HG03442 (cell line): ENCODE results near the gene DMC1.

Experiments used
- ATAC-seq: cut with Tn5 transposase; IDR thresholded peaks from one replicate; pipeline ENCODE4 v1.9.1; 2021; ENCODE audit warnings: mild to moderate bottlenecking, moderate library complexity; ENCODE audit not compliant: unreplicated experiment

Gene DMC1

GRCh38 chr22:38503021-38503420 lies 67.0 kb downstream of the DMC1 start:
- no peak for ATAC-seq

DNA sequence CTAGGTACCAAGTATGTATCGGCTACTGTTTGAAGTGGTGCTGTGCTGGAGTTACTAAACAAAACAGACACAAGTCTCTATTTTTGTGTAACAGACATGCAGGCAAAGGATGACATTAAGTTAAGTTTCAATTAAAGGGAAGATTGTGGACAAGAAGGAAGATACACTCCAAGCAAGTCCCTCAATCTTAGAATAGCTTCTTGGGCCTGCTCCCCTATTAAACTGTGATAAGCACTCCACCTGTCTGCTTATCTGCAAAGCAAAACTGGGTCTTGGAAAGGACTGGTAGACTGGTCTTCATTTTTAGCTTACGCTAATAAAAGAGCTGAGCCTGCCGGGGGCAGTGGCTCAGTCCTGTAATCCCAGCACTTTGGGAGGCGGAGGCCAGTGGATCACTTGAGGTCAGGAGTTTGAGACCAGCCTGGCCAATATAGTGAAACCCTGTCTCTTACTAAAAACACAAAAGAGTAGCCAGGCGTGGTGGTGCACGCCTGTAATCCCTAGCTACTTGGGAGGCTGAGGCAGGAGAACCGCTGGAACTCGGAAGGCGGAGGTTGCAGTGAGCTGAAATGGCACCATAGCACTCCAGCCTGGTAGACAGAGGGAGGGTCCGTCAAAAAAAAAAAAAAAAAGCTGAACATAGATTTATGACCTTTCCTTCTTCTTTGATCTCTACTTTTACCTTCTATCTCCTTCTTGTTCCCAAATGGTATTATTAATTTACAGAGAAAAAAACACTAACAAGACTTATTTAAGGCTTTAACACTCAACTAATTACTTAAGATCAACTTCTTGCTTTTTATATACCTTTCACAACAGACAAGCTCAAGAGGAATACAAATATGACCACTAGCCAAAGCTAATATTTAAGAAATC lies 67.9 kb downstream of the DMC1 start:
- no peak for ATAC-seq

DNA sequence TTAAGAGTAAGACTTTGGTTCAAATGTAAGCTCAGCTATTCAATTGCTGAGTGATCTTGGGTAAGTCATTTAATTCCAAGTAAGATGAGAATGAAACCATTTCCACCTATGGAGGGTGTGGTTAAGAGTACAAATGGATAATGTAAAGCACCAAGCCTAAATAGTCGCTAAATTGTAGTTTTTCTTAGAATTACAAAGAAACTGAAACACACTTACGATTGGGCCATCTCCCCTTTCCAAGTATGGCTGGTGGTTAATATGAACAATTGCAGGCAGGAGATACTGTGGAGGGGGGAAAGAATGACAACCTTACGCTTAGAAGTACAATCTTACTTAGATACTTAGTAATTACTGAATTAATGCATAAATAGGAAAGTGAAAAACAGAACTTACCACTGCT lies 72.1 kb downstream of the DMC1 start:
- ATAC-seq: no peak

- ATAC-seq: no peak
Observed at GRCh38 chr22:38494939-38495338, 75.0 kb downstream of the DMC1 start.

- ATAC-seq: no peak
Observed at GRCh38 chr22:38494498-38494897, 75.5 kb downstream of the DMC1 start.

DNA sequence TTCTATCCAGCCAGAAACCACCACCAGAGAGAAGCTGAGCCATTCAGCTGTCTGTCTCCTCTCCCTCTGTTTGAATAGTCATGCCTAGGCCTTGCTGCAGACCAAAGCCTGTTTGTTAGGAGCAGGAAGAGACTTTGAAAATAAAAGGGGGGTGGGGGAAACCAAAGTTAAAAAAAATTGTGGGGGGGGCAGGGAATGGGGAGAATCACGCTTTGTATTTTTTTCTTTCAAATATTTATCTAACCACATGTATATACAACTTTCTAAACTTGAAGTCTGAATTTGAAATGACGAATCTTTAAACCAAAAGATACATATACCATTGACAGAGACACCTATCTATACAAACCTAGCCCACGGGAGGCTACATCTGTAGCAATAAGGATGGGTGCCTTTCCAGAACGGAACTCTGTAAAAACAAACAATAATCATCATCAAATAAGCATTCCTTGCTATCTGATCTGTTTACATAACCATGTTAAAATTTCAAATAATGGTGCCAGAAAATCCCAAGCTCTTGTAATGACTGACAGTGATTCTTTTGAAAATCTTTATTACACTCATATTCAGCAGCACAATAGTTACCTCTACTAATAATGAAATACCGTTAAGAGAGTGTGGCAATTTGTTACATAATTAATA lies 78.2 kb downstream of the DMC1 start:
- ATAC-seq: no peak

DNA sequence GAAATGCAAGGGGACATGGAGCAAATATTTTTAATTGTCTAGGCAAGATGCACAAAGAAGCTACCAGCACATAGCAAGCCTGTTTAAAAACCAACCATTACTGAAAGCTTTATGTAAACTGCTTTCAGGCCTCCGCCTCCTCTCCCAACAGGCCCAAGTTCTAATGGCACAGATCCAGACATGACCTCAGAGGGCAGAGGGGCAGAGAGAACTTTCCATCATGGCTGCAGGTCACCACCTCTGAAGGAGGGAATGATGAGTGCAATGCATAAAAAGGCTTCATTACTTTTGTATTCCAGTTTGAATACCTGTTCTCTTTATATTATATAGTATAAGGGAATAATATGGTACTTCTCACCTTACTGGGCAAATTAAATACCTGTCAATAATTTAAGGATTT lies 79.1 kb downstream of the DMC1 start:
- no peak for ATAC-seq

GRCh38 chr22:38490475-38490874 lies 79.5 kb downstream of the DMC1 start:
- no peak for ATAC-seq

GRCh38 chr22:38489561-38490145 lies 80.3 kb downstream of the DMC1 start:
- no peak for ATAC-seq

DNA sequence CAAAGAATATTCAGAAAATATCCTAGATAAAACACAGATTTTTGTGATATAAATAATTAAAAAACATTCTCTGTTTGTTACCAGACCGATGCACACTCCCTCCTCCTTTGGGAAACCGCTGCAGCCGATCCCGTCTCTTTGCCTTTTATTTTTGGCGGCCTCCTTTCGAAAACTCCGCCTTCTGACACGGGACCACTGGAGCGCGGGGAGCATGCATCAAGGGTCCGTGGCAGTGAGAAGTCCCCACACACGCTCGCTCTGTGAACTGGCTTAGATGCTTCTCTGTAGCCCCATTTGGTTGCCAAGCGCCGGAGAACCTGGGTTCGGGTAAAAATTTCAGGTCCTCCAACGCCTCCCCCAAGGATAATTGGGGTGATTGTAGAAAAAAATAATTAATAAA lies 80.8 kb downstream of the DMC1 start:
- no peak for ATAC-seq

GRCh38 chr22:38487946-38488345 lies 82.0 kb downstream of the DMC1 start:
- ATAC-seq: no peak

- no peak for ATAC-seq
Observed at GRCh38 chr22:38485783-38486182, 84.2 kb downstream of the DMC1 start.

DNA sequence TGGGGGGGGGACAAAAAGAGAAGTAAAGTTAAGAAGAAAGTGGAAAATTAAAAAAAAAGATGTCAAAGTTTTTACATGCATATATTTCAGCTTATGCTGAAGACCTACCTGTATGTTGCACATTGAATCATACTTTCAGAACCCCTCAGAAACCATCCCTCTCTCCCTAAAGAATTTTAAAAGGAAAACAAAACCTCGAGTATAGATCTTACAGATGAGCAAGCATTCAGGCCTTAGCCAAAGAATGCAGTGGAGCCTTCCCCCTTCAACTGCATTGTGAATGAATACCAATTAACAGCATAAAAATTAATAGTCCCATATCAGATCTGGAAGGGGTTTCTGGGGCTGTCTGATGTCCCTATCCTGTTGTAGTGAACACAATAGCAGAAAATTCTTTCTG lies 85.7 kb downstream of the DMC1 start:
- no peak for ATAC-seq

GRCh38 chr22:38482662-38483308 lies 87.2 kb downstream of the DMC1 start:
- no peak for ATAC-seq

DNA sequence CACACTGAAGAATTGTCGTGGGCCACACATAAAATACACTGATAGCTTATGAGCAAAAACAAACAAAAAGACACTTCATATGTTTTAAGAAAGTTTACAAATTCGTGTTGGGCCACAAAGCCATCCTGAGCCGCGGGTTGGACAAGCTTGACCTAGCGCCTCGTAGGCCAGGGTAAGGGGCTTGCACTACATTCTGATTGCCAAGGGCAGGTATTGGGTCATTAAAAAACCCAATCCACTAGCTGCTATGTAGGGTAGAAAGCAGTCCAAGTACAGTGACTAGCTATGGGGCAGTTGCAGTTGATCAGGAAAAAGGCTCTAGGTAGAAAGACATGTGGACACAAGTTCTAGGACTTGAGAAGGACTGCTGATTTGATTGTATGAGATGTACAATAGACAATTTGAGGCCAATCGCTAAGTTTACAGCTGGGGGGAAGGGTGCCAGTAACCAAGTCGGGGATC lies 88.1 kb downstream of the DMC1 start:
- ATAC-seq: no peak

- no peak for ATAC-seq
Observed at GRCh38 chr22:38481162-38481870, 88.7 kb downstream of the DMC1 start.

DNA sequence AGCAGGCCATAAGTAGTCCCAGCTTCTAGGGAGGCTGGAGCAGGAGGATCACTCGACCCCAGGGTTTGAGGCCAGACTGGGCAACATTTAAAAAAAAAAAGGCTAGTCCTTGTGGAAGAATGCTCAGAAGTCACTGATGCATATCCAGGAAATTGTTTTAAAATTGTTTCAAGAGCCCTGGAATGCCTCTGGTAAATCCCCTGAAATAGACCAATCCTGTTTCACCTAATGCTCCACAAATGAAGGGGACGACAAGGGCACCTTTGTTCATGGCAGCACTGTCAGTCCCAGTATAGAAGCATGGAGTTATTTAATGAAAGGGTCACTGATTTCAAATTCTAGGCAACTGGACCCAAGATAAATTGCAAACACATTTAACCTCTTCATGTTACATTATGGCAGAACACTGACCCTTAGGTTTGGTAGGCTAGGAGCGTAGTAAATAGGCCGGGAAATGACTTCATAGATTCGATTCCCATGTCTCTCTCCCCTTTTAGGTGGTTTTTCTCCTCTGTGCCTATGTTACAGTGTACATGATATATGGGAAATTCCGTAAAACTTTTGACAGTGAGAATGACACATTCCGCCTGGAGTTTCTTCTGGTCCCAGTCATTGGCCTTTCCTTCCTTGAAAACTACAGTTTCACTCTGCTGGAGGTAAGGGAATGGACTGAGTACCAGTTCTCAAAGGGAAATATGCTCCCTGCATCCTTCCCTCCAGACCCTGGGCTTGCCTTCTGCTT lies 90.7 kb downstream of the DMC1 start:
- no peak for ATAC-seq

- ATAC-seq: no peak
Observed at GRCh38 chr22:38477585-38477984, 92.4 kb downstream of the DMC1 start.

DNA sequence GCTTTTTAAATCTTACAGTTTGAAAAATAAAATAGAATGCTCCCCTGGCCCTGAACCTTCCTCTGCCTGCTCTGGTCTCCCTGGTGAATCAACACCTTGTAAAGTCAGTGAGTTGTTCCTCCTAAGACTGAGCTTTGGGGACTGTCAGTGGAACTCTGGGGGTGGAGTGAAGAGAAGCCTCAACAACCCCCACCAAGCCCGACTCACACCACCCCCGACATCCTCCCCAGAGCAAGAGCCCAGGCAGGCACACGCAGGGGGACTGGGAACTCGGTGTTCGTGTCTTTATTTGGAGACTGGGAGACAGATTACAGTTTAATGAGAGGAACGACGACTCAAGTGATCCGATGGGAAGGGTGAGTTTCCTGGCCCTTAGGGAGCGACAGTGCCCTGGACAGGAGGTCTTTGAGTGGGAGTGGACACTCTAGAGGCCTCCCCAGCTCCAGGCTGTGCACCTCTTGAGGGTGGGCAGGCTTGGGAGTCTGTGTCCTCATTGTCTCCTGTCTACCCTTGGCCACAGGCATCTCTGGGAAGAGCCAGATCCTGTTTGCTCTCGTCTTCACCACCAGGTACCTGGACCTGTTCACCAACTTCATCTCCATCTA lies 95.9 kb downstream of the DMC1 start:
- no peak for ATAC-seq

GRCh38 chr22:38471237-38471636 lies 98.7 kb downstream of the DMC1 start:
- no peak for ATAC-seq
